ENCODE data around the gene BCAS4. TPM values are rescaled to one million over a fixed set of nuclear protein-coding genes. Genes with fewer than 3 reads are reported as not detected.
"Not testable (repeated sequence)": the region's sequence is repeated elsewhere in the genome, so short reads cannot be mapped to it uniquely, and the experiment has no call there.

The BCAS4 gene
- total RNA-seq, 1 donor from 2014 or later: 16.7 TPM

DNA sequence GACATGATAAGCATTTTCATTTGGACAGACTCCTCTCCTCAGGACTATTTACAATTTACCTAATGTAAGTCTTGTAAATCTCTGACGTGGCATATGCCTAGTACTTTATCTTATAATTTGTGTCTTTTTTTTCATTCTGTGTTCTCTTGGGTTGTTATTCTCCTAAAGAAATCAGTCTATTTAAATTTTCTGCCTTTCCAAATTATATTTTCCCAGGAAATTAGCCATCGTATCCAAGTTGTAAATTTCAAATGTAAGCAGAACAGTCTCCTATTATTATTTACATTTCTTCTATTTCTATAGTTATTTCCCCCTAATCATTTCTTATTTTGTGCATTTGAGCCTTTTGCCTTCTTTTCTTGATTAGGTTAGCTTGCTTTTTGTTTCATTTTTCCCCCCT lies 17.5 kb upstream of the BCAS4 start:
- Histone ChIP-seq H3K4me1 (ENCODE audit: insufficient read depth, low read length) (no peaks in the 10 kb centered on the region), H3K9me3 (ENCODE audit: insufficient read depth, low read depth, low read length) (no peaks in the 10 kb centered on the region), H4K20me1 (ENCODE audit: insufficient read depth, low read length) (no peaks in the 10 kb centered on the region), H3K36me3 (ENCODE audit: insufficient read depth, low read length) (no peaks in the 10 kb centered on the region), H3K27me3 (ENCODE audit: insufficient read depth, low read length) (peaks cover 2% of the 10 kb centered on the region), H2AFZ (ENCODE audit: low read depth, low read length) (no peak overlapping the region), H3K27ac (ENCODE audit: low read depth, low read length) (no peak overlapping the region), H3K79me2 (ENCODE audit: insufficient read depth, low read length) (no peaks in the 10 kb centered on the region), H3K9ac (ENCODE audit: low read length) (no peak overlapping the region), H3K4me2 (ENCODE audit: low read length) (no peak overlapping the region), H3K4me3 (ENCODE audit: insufficient read depth, low read depth, low read length) (no peak overlapping the region)
- H3K27ac Mint-ChIP-seq (ENCODE audit: unreplicated experiment): no peak overlapping the region
- H3K4me3 Mint-ChIP-seq (ENCODE audit: unreplicated experiment): no peak overlapping the region
- no peaks in the 10 kb centered on the region for H3K27me3 Mint-ChIP-seq (ENCODE audit: low read depth, unreplicated experiment)
- no peak for TF ChIP-seq EZH2 (IDR thresholded peaks at IDR 0.05; ENCODE audit: insufficient read depth, low read length)
- TF ChIP-seq CTCF (IDR thresholded peaks at IDR 0.05; ENCODE audit: insufficient read depth, low read depth, low read length): no peak
- DNase-seq (ENCODE audit: low read depth) (no peak), FAIRE-seq (no peak)
- H3K36me3 Mint-ChIP-seq (ENCODE audit: low read depth, unreplicated experiment): no peaks in the 10 kb centered on the region
- H3K9me3 Mint-ChIP-seq (ENCODE audit: unreplicated experiment): no peaks in the 10 kb centered on the region
- no peaks in the 10 kb centered on the region for H3K4me1 Mint-ChIP-seq (ENCODE audit: low read depth, unreplicated experiment)

DNA sequence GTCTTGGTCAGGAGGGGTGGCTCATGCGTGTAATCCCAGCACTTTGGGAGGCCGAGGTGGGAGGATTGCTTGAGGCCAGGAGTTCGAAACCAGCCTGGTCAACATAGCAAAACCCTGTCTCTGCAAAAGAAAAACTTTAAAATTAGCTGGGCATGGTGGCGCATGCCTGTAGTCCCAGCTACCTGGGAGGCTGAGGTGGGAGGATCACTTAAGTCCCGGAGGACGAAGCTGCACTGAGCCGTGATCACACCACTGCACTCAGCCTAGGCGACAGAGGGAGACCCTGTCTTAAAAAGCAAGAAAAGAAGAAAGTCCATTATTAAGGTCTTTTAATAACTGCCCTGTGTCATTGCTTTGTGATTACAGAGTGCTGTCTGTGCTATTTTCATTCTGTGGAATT lies 15.9 kb upstream of the BCAS4 start:
- H2AFZ ChIP-seq (ENCODE audit: low read depth, low read length); DNase-seq (ENCODE audit: low read depth); H3K27ac Mint-ChIP-seq (ENCODE audit: unreplicated experiment): not testable (repeated sequence)

GRCh38 chr20:50783390-50783789 lies 11.5 kb upstream of the BCAS4 start:
- Histone ChIP-seq H3K9ac (ENCODE audit: low read length) (no peak overlapping the region), H3K36me3 (ENCODE audit: insufficient read depth, low read length) (no peaks in the 10 kb centered on the region), H3K79me2 (ENCODE audit: insufficient read depth, low read length) (no peaks in the 10 kb centered on the region), H4K20me1 (ENCODE audit: insufficient read depth, low read length) (no peaks in the 10 kb centered on the region), H3K9me3 (ENCODE audit: insufficient read depth, low read depth, low read length) (no peaks in the 10 kb centered on the region), H3K4me1 (ENCODE audit: insufficient read depth, low read length) (no peaks in the 10 kb centered on the region), H3K27me3 (ENCODE audit: insufficient read depth, low read length) (no peaks in the 10 kb centered on the region), H3K4me3 (ENCODE audit: insufficient read depth, low read depth, low read length) (no peak overlapping the region), H3K27ac (ENCODE audit: low read depth, low read length) (no peak overlapping the region), H3K4me2 (ENCODE audit: low read length) (no peak overlapping the region), H2AFZ (ENCODE audit: low read depth, low read length) (no peak overlapping the region)
- Mint-ChIP-seq H3K36me3 (ENCODE audit: low read depth, unreplicated experiment) (peaks cover 2% of the 10 kb centered on the region), H3K27me3 (ENCODE audit: low read depth, unreplicated experiment) (no peaks in the 10 kb centered on the region), H3K4me1 (ENCODE audit: low read depth, unreplicated experiment) (no peaks in the 10 kb centered on the region), H3K9me3 (ENCODE audit: unreplicated experiment) (no peaks in the 10 kb centered on the region), H3K4me3 (ENCODE audit: unreplicated experiment) (no peak overlapping the region), H3K27ac (ENCODE audit: unreplicated experiment) (no peak overlapping the region)
- FAIRE-seq (no peak), DNase-seq (ENCODE audit: low read depth) (no peak)
- TF ChIP-seq CTCF (IDR thresholded peaks at IDR 0.05; ENCODE audit: insufficient read depth, low read depth, low read length) (no peak), EZH2 (IDR thresholded peaks at IDR 0.05; ENCODE audit: insufficient read depth, low read length) (no peak)

More for the DNA sequence above, 15.9 kb upstream of the BCAS4 start:
- H3K9me3 ChIP-seq (ENCODE audit: insufficient read depth, low read depth, low read length); H3K4me2 ChIP-seq (ENCODE audit: low read length); H3K79me2 ChIP-seq (ENCODE audit: insufficient read depth, low read length); H3K27ac ChIP-seq (ENCODE audit: low read depth, low read length); H3K36me3 ChIP-seq (ENCODE audit: insufficient read depth, low read length); H3K9me3 Mint-ChIP-seq (ENCODE audit: unreplicated experiment); H3K4me1 Mint-ChIP-seq (ENCODE audit: low read depth, unreplicated experiment); FAIRE-seq; H3K36me3 Mint-ChIP-seq (ENCODE audit: low read depth, unreplicated experiment); H3K27me3 Mint-ChIP-seq (ENCODE audit: low read depth, unreplicated experiment); H3K27me3 ChIP-seq (ENCODE audit: insufficient read depth, low read length); H4K20me1 ChIP-seq (ENCODE audit: insufficient read depth, low read length); H3K4me3 ChIP-seq (ENCODE audit: insufficient read depth, low read depth, low read length); H3K9ac ChIP-seq (ENCODE audit: low read length); H3K4me1 ChIP-seq (ENCODE audit: insufficient read depth, low read length); H3K4me3 Mint-ChIP-seq (ENCODE audit: unreplicated experiment): not testable (repeated sequence)
